H1 (cell line): ENCODE results near the gene OTOP3. TPM values are rescaled to one million over a fixed set of nuclear protein-coding genes. Genes with fewer than 3 reads are reported as not detected.
A peak's percentile ranks its signal among the peaks of the same experiment; 100 is the strongest.

Source experiments
- CTCF ChIA-PET: fragments of 300-600 bp; sonication (Branson Sonifier 250); formaldehyde crosslinking; loops from one replicate; lab custom pipeline; 2021; ENCODE audit not compliant: partially characterized antibody; lab: Charles Lee
- POLR2A ChIA-PET: fragments of 300-600 bp; sonication (Branson Sonifier 250); formaldehyde crosslinking; loops from one replicate; lab custom pipeline; 2021; ENCODE audit warnings: inconsistent platforms; ENCODE audit not compliant: partially characterized antibody; lab: Charles Lee
- DNase-seq, 2 experiments: peaks; one replicate each; pipeline versions ENCODE4 v3.0.0 to v3.0.0-alpha.2; 2010 to 2022; ENCODE audit warnings: low spot score in 2 of 2, low read depth in 1 of 2, mixed read lengths in 1 of 2
- FAIRE-seq: peaks from 2 replicates; lab custom pipeline; 2011; peaks lifted over from hg19 to GRCh38; lab: Jason Lieb, UNC
- H2AFZ ChIP-seq: 2 replicates; pipeline ENCODE4 v1.8.1; 2012; ENCODE audit warnings: low read length, inconsistent platforms
- H2AK5ac ChIP-seq: 2 replicates; pipeline ENCODE4 v1.6.1; 2013; ENCODE audit warnings: low read depth, low read length
- H2BK120ac ChIP-seq: replicated peaks from 2 replicates; pipeline ENCODE3; 2013; ENCODE audit warnings: low read depth, low read length, inconsistent platforms
- H2BK12ac ChIP-seq: 2 replicates; pipeline ENCODE4 v1.6.1; 2013; ENCODE audit warnings: low read depth, low read length
- H2BK15ac ChIP-seq: 2 replicates; pipeline ENCODE4 v1.6.1; 2013; ENCODE audit warnings: low read length
- H2BK20ac ChIP-seq: 2 replicates; pipeline ENCODE4 v1.6.1; 2013; ENCODE audit warnings: low read length
- H2BK5ac ChIP-seq: 2 replicates; pipeline ENCODE4 v1.6.1; 2013; ENCODE audit warnings: low read depth, low read length
- H3K14ac ChIP-seq: 2 replicates; pipeline ENCODE4 v1.6.1; 2013; ENCODE audit warnings: inconsistent platforms; ENCODE audit not compliant: insufficient read length
- H3K18ac ChIP-seq: 2 replicates; pipeline ENCODE4 v1.6.1; 2013; ENCODE audit warnings: low read length; ENCODE audit errors: extremely low read depth
- H3K23ac ChIP-seq: 2 replicates; pipeline ENCODE4 v1.6.1; 2013; ENCODE audit warnings: inconsistent platforms; ENCODE audit not compliant: insufficient read length
- H3K23me2 ChIP-seq: 2 replicates; pipeline ENCODE4 v1.6.1; 2013; ENCODE audit warnings: low read depth, low read length
- H3K27ac ChIP-seq: 2 replicates; pipeline ENCODE4 v1.6.1; 2011; ENCODE audit warnings: low read depth, low read length, inconsistent platforms
- H3K27me3 ChIP-seq, 4 experiments: replicated peaks in 1 of 4; 1 replicate in 1 of 4; 2 replicates in 3 of 4; pipeline versions ENCODE4 v1.6.1 to v1.8.1; 2011 to 2013; ENCODE audit warnings: low read length in 3 of 4, mild to moderate bottlenecking in 3 of 4, inconsistent platforms in 2 of 4, mixed read lengths in 2 of 4, moderate library complexity in 1 of 4; ENCODE audit not compliant: control insufficient read depth in 3 of 4, insufficient read depth in 3 of 4; ENCODE audit errors: extremely low read depth in 1 of 4
- H3K36me3 ChIP-seq, 4 experiments: 2 replicates each; pipeline versions ENCODE4 v1.6.1 to v1.8.1; 2011 to 2013; ENCODE audit warnings: mild to moderate bottlenecking in 4 of 4, low read length in 3 of 4, moderate library complexity in 2 of 4, control low read depth in 1 of 4, inconsistent platforms in 1 of 4; ENCODE audit not compliant: insufficient read depth in 4 of 4, control insufficient read depth in 2 of 4
- H3K4ac ChIP-seq: replicated peaks from 2 replicates; pipeline ENCODE3; 2013; ENCODE audit warnings: low read length, low read depth, mixed read lengths, inconsistent platforms; ENCODE audit not compliant: insufficient read length
- H3K4me1 ChIP-seq, 4 experiments: replicated peaks in 1 of 4; 1 replicate in 1 of 4; 2 replicates in 3 of 4; pipeline versions ENCODE4 v1.6.1 to v1.8.1; 2011 to 2013; ENCODE audit warnings: low read length in 3 of 4, inconsistent platforms in 2 of 4, mixed read lengths in 1 of 4; ENCODE audit not compliant: insufficient read depth in 4 of 4, control insufficient read depth in 3 of 4
- H3K4me2 ChIP-seq, 2 experiments: 2 replicates each; pipeline versions ENCODE4 v1.6.1 to v1.8.1; 2011 to 2013; ENCODE audit warnings: low read depth in 2 of 2, low read length in 2 of 2, control low read depth in 1 of 2, inconsistent platforms in 1 of 2, mild to moderate bottlenecking in 1 of 2; ENCODE audit not compliant: insufficient read depth in 1 of 2
- H3K4me3 ChIP-seq, 4 experiments: fragments of 200-600, 300-600 bp in 1 of 4; sonication (generic), shearing (Covaris generic), sonication (Bioruptor Twin) in 1 of 4; 2 replicates each; pipeline versions ENCODE4 v1.5.1 to v1.8.1; 2011 to 2016; ENCODE audit warnings: low read length in 4 of 4, low read depth in 3 of 4, control low read depth in 2 of 4, inconsistent platforms in 2 of 4, mild to moderate bottlenecking in 2 of 4, mixed read lengths in 1 of 4, moderate library complexity in 1 of 4; ENCODE audit not compliant: insufficient read depth in 2 of 4; ENCODE audit errors: extremely low read depth in 1 of 4
- H3K56ac ChIP-seq: replicated peaks from 2 replicates; pipeline ENCODE3; 2013; ENCODE audit warnings: low read depth, mild to moderate bottlenecking, mixed read lengths, low read length, inconsistent platforms; ENCODE audit not compliant: insufficient read length
- H3K79me1 ChIP-seq: 2 replicates; pipeline ENCODE4 v1.6.1; 2013; ENCODE audit warnings: low read depth, low read length, control low read depth
- H3K79me2 ChIP-seq, 2 experiments: 2 replicates each; pipeline versions ENCODE4 v1.6.1 to v1.8.1; 2012 to 2013; ENCODE audit warnings: low read length in 2 of 2, mild to moderate bottlenecking in 2 of 2, inconsistent platforms in 1 of 2; ENCODE audit not compliant: insufficient read depth in 2 of 2, control insufficient read depth in 1 of 2
- H3K9ac ChIP-seq, 4 experiments: replicated peaks in 1 of 4; 1 replicate in 1 of 4; 2 replicates in 3 of 4; pipeline versions ENCODE4 v1.6.1 to v1.8.1; 2011 to 2013; ENCODE audit warnings: low read depth in 3 of 4, low read length in 3 of 4, control low read depth in 2 of 4, mild to moderate bottlenecking in 2 of 4, moderate library complexity in 2 of 4, inconsistent platforms in 1 of 4; ENCODE audit errors: extremely low read depth in 1 of 4
- H3K9me3 ChIP-seq, 2 experiments: 2 replicates each; pipeline versions ENCODE4 v1.6.1 to v1.8.1; 2012 to 2013; ENCODE audit warnings: mild to moderate bottlenecking in 2 of 2, moderate library complexity in 2 of 2, control low read depth in 1 of 2, inconsistent platforms in 1 of 2, low read depth in 1 of 2, low read length in 1 of 2, mixed read lengths in 1 of 2; ENCODE audit not compliant: insufficient read depth in 2 of 2
- H4K20me1 ChIP-seq, 2 experiments: replicated peaks in 1 of 2; 2 replicates each; pipeline versions ENCODE3 to v1.8.1; 2011 to 2013; ENCODE audit warnings: inconsistent platforms in 2 of 2, low read length in 2 of 2, mild to moderate bottlenecking in 1 of 2; ENCODE audit not compliant: insufficient read depth in 2 of 2, control insufficient read depth in 1 of 2
- H4K5ac ChIP-seq: 2 replicates; pipeline ENCODE4 v1.6.1; 2013; ENCODE audit warnings: low read length, low read depth, mixed read lengths, inconsistent platforms; ENCODE audit not compliant: insufficient read length
- H4K8ac ChIP-seq: 2 replicates; pipeline ENCODE4 v1.8.0; 2013; ENCODE audit warnings: mild to moderate bottlenecking, moderate library complexity, low read length, inconsistent platforms; ENCODE audit not compliant: insufficient read depth; ENCODE audit errors: extremely low read depth
- H4K91ac ChIP-seq: replicated peaks from 2 replicates; pipeline ENCODE3; 2013; ENCODE audit warnings: low read length, mixed read lengths, inconsistent platforms; ENCODE audit not compliant: insufficient read length
- BACH1 ChIP-seq: IDR thresholded peaks from 2 replicates; pipeline ENCODE4 v1.6.1; 2012; ENCODE audit warnings: low read length, improper control_type of control experiment
- CBX8 ChIP-seq: fragments of 300-800, 300-1000 bp; sonication (generic); IDR thresholded peaks from 2 replicates; pipeline ENCODE4 v1.7.1; 2016; ENCODE audit warnings: low read depth, low read length, borderline replicate concordance
- CREB1 ChIP-seq: IDR thresholded peaks from 2 replicates; pipeline ENCODE4 v1.6.1; 2012; ENCODE audit warnings: inconsistent platforms
- EGR1 ChIP-seq: IDR thresholded peaks from 2 replicates; pipeline ENCODE4 v1.6.1; 2011; ENCODE audit warnings: low read depth, low read length, borderline replicate concordance
- GTF2F1 ChIP-seq: IDR thresholded peaks from 2 replicates; pipeline ENCODE4 v1.6.1; 2012; ENCODE audit warnings: low read depth, low read length, improper control_type of control experiment, borderline replicate concordance
- HDAC2 ChIP-seq, 2 experiments: fragments of 300-600 bp in 1 of 2; sonication (generic) in 1 of 2; IDR thresholded peaks; 2 replicates each; pipeline ENCODE4 v1.6.1; 2011 to 2012; ENCODE audit warnings: low read depth in 2 of 2, low read length in 2 of 2, mild to moderate bottlenecking in 2 of 2, moderate library complexity in 2 of 2, borderline replicate concordance in 1 of 2, inconsistent platforms in 1 of 2
- JUND ChIP-seq: IDR thresholded peaks from 2 replicates; pipeline ENCODE4 v1.6.1; 2011; ENCODE audit warnings: mild to moderate bottlenecking, improper control_type of control experiment, low read length
- POU5F1 ChIP-seq: IDR thresholded peaks from 2 replicates; pipeline ENCODE4 v1.6.1; 2011; ENCODE audit warnings: low read depth, mild to moderate bottlenecking, low read length, moderate library complexity
- RBBP5 ChIP-seq: IDR thresholded peaks from 2 replicates; pipeline ENCODE4 v1.7.1; 2012; ENCODE audit warnings: low read depth, mild to moderate bottlenecking, inconsistent platforms, low read length, moderate library complexity, borderline replicate concordance
- SP1 ChIP-seq: IDR thresholded peaks from 2 replicates; pipeline ENCODE4 v1.6.1; 2011; ENCODE audit warnings: low read depth, low read length
- SP2 ChIP-seq: IDR thresholded peaks from 2 replicates; pipeline ENCODE4 v1.6.1; 2012; ENCODE audit warnings: mild to moderate bottlenecking, low read length, inconsistent platforms
- TBP ChIP-seq: IDR thresholded peaks from 2 replicates; pipeline ENCODE4 v1.6.1; 2011; ENCODE audit warnings: low read depth, low read length, improper control_type of control experiment
- YY1 ChIP-seq: IDR thresholded peaks from 2 replicates; pipeline ENCODE4 v1.6.1; 2011; ENCODE audit warnings: low read depth, mild to moderate bottlenecking, low read length
- WGBS, 2 experiments: shearing (Covaris generic) in 1 of 2; methylation state at CpG; one replicate each; pipeline versions ENCODE4 v1.1.6 to v1.1.7; 2013 to 2015; ENCODE audit warnings: low lambda C conversion rate in 2 of 2, mixed read lengths in 2 of 2, inconsistent platforms in 1 of 2, low coverage in 1 of 2, missing lambda C conversion rate in 1 of 2; ENCODE audit not compliant: insufficient replicate concordance in 2 of 2, insufficient coverage in 1 of 2, insufficient read length in 1 of 2; ENCODE audit errors: extremely low coverage in 1 of 2, missing lambda C conversion rate in 1 of 2; 5-methylcytosine and 5-hydroxymethylcytosine counted together
- polyA plus RNA-seq, 7 experiments: library from polyadenylated mRNA; depleted of rRNA in 3 of 7; stranded (reverse) in 5 of 7; unstranded in 2 of 7; fragments of >200 nt in 5 of 7; fragments of 200-250 nt in 2 of 7; gene quantifications; 1 replicate in 5 of 7; 2 replicates in 1 of 7; 4 replicates in 1 of 7; pipeline versions ENCODE4 v1.2.1 to v1.2.3, GENCODE V29; 2011 to 2013; ENCODE audit warnings: missing spikeins in 2 of 7, mixed read lengths in 2 of 7
- total RNA-seq: library from RNA; stranded (reverse); fragmentation: NEBNext Ultra II Directional; extraction: Animal tissue kit (Norgen Biotek cat#: 25700); gene quantifications from 2 replicates; pipeline ENCODE4 v1.2.1, GENCODE V29; 2021

OTOP3 gene
- total and polyA plus RNA-seq, 2 of the 8 experiments (the other 6 are each of a cell fraction or from before 2014, with no cell fraction given) = 0.05 TPM; not detected in 1

- Histone ChIP-seq H3K4me1 (peaks cover 0 to 5% (median 2%) of the 10 kb centered on the region in 4 experiments; a peak in 2 of 7 replicates), H3K23me2 (no peaks in the 10 kb centered on the region), H2AK5ac (0 out of 2 replicates have a peak overlapping the region, but pooled peaks have one; percentile 82), H4K91ac (no peak overlapping the region), H2AFZ (no peak overlapping the region), H3K36me3 (no peaks in the 10 kb centered on the region), H3K27ac (no peak overlapping the region), H2BK5ac (no peak overlapping the region; the same call in 1 of the 2 replicates), H4K20me1 (peaks cover 0 to 2% of the 10 kb centered on the region in 2 experiments), H2BK15ac (peak overlapping the region; percentile 61; the same call in 1 of the 2 replicates), H3K9ac (no peak overlapping the region), H2BK120ac (no peak overlapping the region), H4K5ac (no peak overlapping the region), H3K23ac (no peak overlapping the region), H2BK12ac (peak overlapping the region; percentile 68; the same call in 1 of the 2 replicates), H3K9me3 (no peaks in the 10 kb centered on the region), H3K79me1 (no peaks in the 10 kb centered on the region; the same call in 1 of the 2 replicates), H3K56ac (no peak overlapping the region), H2BK20ac (0 out of 2 replicates have a peak overlapping the region, but pooled peaks have one; percentile 18), H3K14ac (no peak overlapping the region), H3K18ac (peak overlapping the region; percentile 78), H3K4ac (no peak overlapping the region), H3K79me2 (no peaks in the 10 kb centered on the region), H3K4me3 (no peak overlapping the region), H4K8ac (no peak overlapping the region), H3K27me3 (peaks cover 0 to 6% (median 0%) of the 10 kb centered on the region in 4 experiments; a peak in 1 of 7 replicates), H3K4me2 (no peak overlapping the region; a peak in 1 of 4 replicates)
- 85% methylated on average over 19 of the region's 32 CpGs; no CpG with 5 or more reads in 1 of the 2 experiments for WGBS, 2 experiments
- ChIA-PET CTCF (interaction anchor here (0.5 to 49.9 kb wide), 5 partner anchors 0 to 86 kb away, joined by 3 to 1072 read pairs (median 4); partner anchors contain the start of genes OTOP2, OTOP3 and USH1G), POLR2A (interaction anchor here (0.7 to 1.4 kb wide), 3 partner anchors 31 to 60 kb away, joined by 3 to 4 read pairs (median 3); partner anchors contain the start of gene MRPL58)
- FAIRE-seq = no peak
- peak in 1 of 2 experiments; percentile 85 for DNase-seq
- no peak for TF ChIP-seq SP2
- no peak for TF ChIP-seq YY1
- no peak for TF ChIP-seq RBBP5
- no peak for TF ChIP-seq TBP
- TF ChIP-seq EGR1 = no peak
- no peak for TF ChIP-seq CBX8
- no peak for TF ChIP-seq CREB1
- TF ChIP-seq HDAC2 (IDR thresholded peaks at IDR 0.05; ENCODE audit: borderline replicate concordance in 1 of 2, low read depth in 2 of 2, low read length in 2 of 2) = no peak
- no peak for TF ChIP-seq GTF2F1
- no peak for TF ChIP-seq BACH1
- no peak for TF ChIP-seq JUND
- no peak for TF ChIP-seq SP1
- TF ChIP-seq POU5F1 = no peak
These were observed 16.2 kb downstream of the OTOP3 start for GRCh38 chr17:74951680-74952421.
